HEK293 (cell line): ENCODE results near the gene CA5A.
A peak's percentile ranks its signal among the peaks of the same experiment; 100 is the strongest.

Experiments
- CTCF ChIA-PET: fragments of 350-600 bp; formaldehyde crosslinking; extraction: SDS; loops from one replicate; lab custom pipeline; 2021; ENCODE audit warnings: antibody characterized with exemption; lab: Yijun Ruan, JAX
- POLR2A ChIA-PET: fragments of 300-600 bp; formaldehyde crosslinking; extraction: SDS; loops from one replicate; lab custom pipeline; 2020; ENCODE audit warnings: antibody characterized with exemption, inconsistent platforms; lab: Yijun Ruan, JAX
- H3K27ac ChIP-seq: fragments of 200-500 bp; sonication (Bioruptor generic); 2 replicates; pipeline ENCODE4 v1.5.1; 2014; ENCODE audit warnings: low read depth, low read length, control low read depth, inconsistent platforms; ENCODE audit errors: extremely low read depth
- H3K36me3 ChIP-seq, 2 experiments: fragments of 200-500 bp in 1 of 2; sonication (Bioruptor generic) in 1 of 2; 1 replicate in 1 of 2; 2 replicates in 1 of 2; pipeline ENCODE4 v1.5.1; 2014 to 2017; ENCODE audit warnings: inconsistent platforms in 2 of 2, low read length in 2 of 2; ENCODE audit not compliant: control insufficient read depth in 2 of 2, insufficient read depth in 1 of 2
- H3K4me1 ChIP-seq: fragments of 200-500 bp; sonication (Bioruptor generic); 2 replicates; pipeline ENCODE4 v1.5.1; 2014; ENCODE audit warnings: mild to moderate bottlenecking, low read length, inconsistent platforms; ENCODE audit not compliant: control insufficient read depth, insufficient read depth
- H3K4me3 ChIP-seq: 2 replicates; pipeline ENCODE4 v1.5.1; 2011; ENCODE audit warnings: low read depth, mild to moderate bottlenecking, control low read depth, low read length, moderate library complexity
- H3K9me3 ChIP-seq: fragments of 200-500 bp; sonication (Bioruptor generic); 2 replicates; pipeline ENCODE4 v1.5.1; 2014; ENCODE audit warnings: low read depth, low read length, inconsistent platforms; ENCODE audit not compliant: control insufficient read depth, insufficient read depth
- KLF17 ChIP-seq: fragments of 450-650 bp; formaldehyde crosslinking; IDR thresholded peaks from 2 replicates; pipeline ENCODE4 v1.5.1; 2016; ENCODE audit warnings: missing biosample characterization, missing genetic modification characterization
- KLF7 ChIP-seq: fragments of 450-650 bp; formaldehyde crosslinking; IDR thresholded peaks from 2 replicates; pipeline ENCODE4 v1.5.1; 2016; ENCODE audit warnings: missing biosample characterization, missing genetic modification characterization, borderline replicate concordance
- OSR2 ChIP-seq: fragments of 450-650 bp; formaldehyde crosslinking; IDR thresholded peaks from 2 replicates; pipeline ENCODE4 v1.5.1; 2016; ENCODE audit warnings: missing biosample characterization, missing genetic modification characterization
- RBAK ChIP-seq: fragments of 450-650 bp; formaldehyde crosslinking; IDR thresholded peaks from 2 replicates; pipeline ENCODE4 v1.5.1; 2016; ENCODE audit warnings: missing biosample characterization, missing genetic modification characterization
- ZBTB17 ChIP-seq: fragments of 450-650 bp; formaldehyde crosslinking; IDR thresholded peaks from 2 replicates; pipeline ENCODE4 v1.5.1; 2016; ENCODE audit warnings: missing biosample characterization, missing genetic modification characterization
- ZBTB20 ChIP-seq: fragments of 450-650 bp; formaldehyde crosslinking; IDR thresholded peaks from 2 replicates; pipeline ENCODE4 v1.5.1; 2016; ENCODE audit warnings: missing biosample characterization, missing genetic modification characterization
- ZIC2 ChIP-seq: fragments of 450-650 bp; formaldehyde crosslinking; IDR thresholded peaks from 2 replicates; pipeline ENCODE4 v1.5.1; 2016; ENCODE audit warnings: missing biosample characterization, missing genetic modification characterization
- ZNF16 ChIP-seq: fragments of 450-650 bp; formaldehyde crosslinking; IDR thresholded peaks from 2 replicates; pipeline ENCODE4 v1.5.1; 2016; ENCODE audit warnings: low read depth, missing biosample characterization, missing genetic modification characterization
- ZNF18 ChIP-seq: fragments of 450-650 bp; formaldehyde crosslinking; IDR thresholded peaks from 2 replicates; pipeline ENCODE4 v1.5.1; 2016; ENCODE audit warnings: missing biosample characterization, missing genetic modification characterization
- ZNF2 ChIP-seq: fragments of 450-650 bp; formaldehyde crosslinking; IDR thresholded peaks from 2 replicates; pipeline ENCODE4 v1.5.1; 2016; ENCODE audit warnings: missing biosample characterization, missing genetic modification characterization
- ZNF211 ChIP-seq: fragments of 450-650 bp; formaldehyde crosslinking; IDR thresholded peaks from 2 replicates; pipeline ENCODE4 v1.5.1; 2016; ENCODE audit warnings: low read depth, missing biosample characterization, missing genetic modification characterization
- ZNF221 ChIP-seq: fragments of 450-650 bp; formaldehyde crosslinking; IDR thresholded peaks from 2 replicates; pipeline ENCODE4 v1.5.1; 2017; ENCODE audit warnings: missing biosample characterization, missing genetic modification characterization, borderline replicate concordance
- ZNF266 ChIP-seq: fragments of 450-650 bp; formaldehyde crosslinking; IDR thresholded peaks from 2 replicates; pipeline ENCODE4 v1.5.1; 2016; ENCODE audit warnings: missing biosample characterization, missing genetic modification characterization, low read depth
- ZNF488 ChIP-seq: fragments of 450-650 bp; formaldehyde crosslinking; IDR thresholded peaks from 2 replicates; pipeline ENCODE4 v1.5.1; 2016; ENCODE audit warnings: missing biosample characterization, missing genetic modification characterization
- ZNF530 ChIP-seq: fragments of 450-650 bp; formaldehyde crosslinking; IDR thresholded peaks from 2 replicates; pipeline ENCODE4 v1.5.1; 2016; ENCODE audit warnings: low read depth, missing biosample characterization, missing genetic modification characterization
- ZNF600 ChIP-seq: fragments of 450-650 bp; formaldehyde crosslinking; IDR thresholded peaks from 2 replicates; pipeline ENCODE4 v1.5.1; 2016; ENCODE audit warnings: missing biosample characterization, missing genetic modification characterization
- TF ChIP-seq, protein P1 (sequence below): fragments of 450-650 bp; formaldehyde crosslinking; IDR thresholded peaks from 2 replicates; pipeline ENCODE4 v1.5.1; 2016; ENCODE audit warnings: missing biosample characterization, missing genetic modification characterization
- TF ChIP-seq, protein P2 (sequence below): fragments of 450-650 bp; formaldehyde crosslinking; IDR thresholded peaks from 2 replicates; pipeline ENCODE4 v1.5.1; 2016; ENCODE audit warnings: missing biosample characterization, missing genetic modification characterization
- TF ChIP-seq, protein P3 (sequence below): fragments of 450-650 bp; formaldehyde crosslinking; IDR thresholded peaks from 2 replicates; pipeline ENCODE4 v1.5.1; 2016; ENCODE audit warnings: missing biosample characterization, missing genetic modification characterization, borderline replicate concordance
- TF ChIP-seq, protein P4 (sequence below): sonication (generic); formaldehyde crosslinking; IDR thresholded peaks from 2 replicates; pipeline ENCODE4 v1.8.1; 2022; ENCODE audit warnings: mild to moderate bottlenecking, moderate library complexity, missing genetic modification reagents

Gene CA5A

GRCh38 chr16:87950765-87951551 is 14.6 kb upstream of the CA5A start, which contains the start of gene BANP:
Gene BANP (plus strand): TSS chr16:87951434. CDS start chr16:87975116, 23,682 bp downstream.
- Histone ChIP-seq H3K4me3 (peak within 1 kb of the TSS; percentile 82), H3K9me3 (no peaks in the 10 kb centered on the region), H3K36me3 (peaks cover 4 to 31% of the 10 kb centered on the region in 2 experiments; a peak in 2 of 3 replicates), H3K27ac (peak within 1 kb of the TSS; percentile 85), H3K4me1 (peaks cover 10% of the 10 kb centered on the region; the same call in 1 of the 2 replicates)
- POLR2A ChIA-PET: interaction anchor here (0.5 to 1.5 kb wide), 9 partner anchors 9 to 1922 kb away, joined by 3 to 7 read pairs (median 4); partner anchors contain the start of genes FBXO31, KLHDC4, TCF25 and ZC3H18
- CTCF ChIA-PET: interaction anchor here (1.4 kb wide), 1 partner anchor 172 kb away, joined by 6 read pairs; no protein-coding TSS in a partner anchor
- TF ChIP-seq ZNF18 (tag by site-specific recombination) (0 out of 2 replicates have a peak, but pooled peaks have one; percentile 29), ZNF600 (no peak), ZNF221 (tag by site-specific recombination) (no peak), ZNF211 (tag by site-specific recombination) (no peak), ZNF530 (tag by site-specific recombination) (no peak), KLF17 (tag by site-specific recombination) (peak; percentile 70), ZBTB20 (peak; percentile 69; the same call in 1 of the 2 replicates), KLF7 (tag by site-specific recombination) (no peak), ZNF266 (tag by site-specific recombination) (no peak), OSR2 (tag by site-specific recombination) (no peak), ZNF16 (tag by site-specific recombination) (no peak), ZNF488 (tag by site-specific recombination) (no peak), RBAK (no peak), ZBTB17 (peak; percentile 89), ZNF2 (peak; percentile 78; the same call in 1 of the 2 replicates), ZIC2 (tag by site-specific recombination) (peak; percentile 44; the same call in 1 of the 2 replicates)
- TF ChIP-seq, protein P1, sequence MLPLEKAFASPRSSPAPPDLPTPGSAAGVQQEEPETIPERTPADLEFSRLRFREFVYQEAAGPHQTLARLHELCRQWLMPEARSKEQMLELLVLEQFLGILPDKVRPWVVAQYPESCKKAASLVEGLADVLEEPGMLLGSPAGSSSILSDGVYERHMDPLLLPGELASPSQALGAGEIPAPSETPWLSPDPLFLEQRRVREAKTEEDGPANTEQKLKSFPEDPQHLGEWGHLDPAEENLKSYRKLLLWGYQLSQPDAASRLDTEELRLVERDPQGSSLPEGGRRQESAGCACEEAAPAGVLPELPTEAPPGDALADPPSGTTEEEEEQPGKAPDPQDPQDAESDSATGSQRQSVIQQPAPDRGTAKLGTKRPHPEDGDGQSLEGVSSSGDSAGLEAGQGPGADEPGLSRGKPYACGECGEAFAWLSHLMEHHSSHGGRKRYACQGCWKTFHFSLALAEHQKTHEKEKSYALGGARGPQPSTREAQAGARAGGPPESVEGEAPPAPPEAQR (tag by site-specific recombination): peak; percentile 75; the same call in 1 of the 2 replicates
- TF ChIP-seq, protein P2, sequence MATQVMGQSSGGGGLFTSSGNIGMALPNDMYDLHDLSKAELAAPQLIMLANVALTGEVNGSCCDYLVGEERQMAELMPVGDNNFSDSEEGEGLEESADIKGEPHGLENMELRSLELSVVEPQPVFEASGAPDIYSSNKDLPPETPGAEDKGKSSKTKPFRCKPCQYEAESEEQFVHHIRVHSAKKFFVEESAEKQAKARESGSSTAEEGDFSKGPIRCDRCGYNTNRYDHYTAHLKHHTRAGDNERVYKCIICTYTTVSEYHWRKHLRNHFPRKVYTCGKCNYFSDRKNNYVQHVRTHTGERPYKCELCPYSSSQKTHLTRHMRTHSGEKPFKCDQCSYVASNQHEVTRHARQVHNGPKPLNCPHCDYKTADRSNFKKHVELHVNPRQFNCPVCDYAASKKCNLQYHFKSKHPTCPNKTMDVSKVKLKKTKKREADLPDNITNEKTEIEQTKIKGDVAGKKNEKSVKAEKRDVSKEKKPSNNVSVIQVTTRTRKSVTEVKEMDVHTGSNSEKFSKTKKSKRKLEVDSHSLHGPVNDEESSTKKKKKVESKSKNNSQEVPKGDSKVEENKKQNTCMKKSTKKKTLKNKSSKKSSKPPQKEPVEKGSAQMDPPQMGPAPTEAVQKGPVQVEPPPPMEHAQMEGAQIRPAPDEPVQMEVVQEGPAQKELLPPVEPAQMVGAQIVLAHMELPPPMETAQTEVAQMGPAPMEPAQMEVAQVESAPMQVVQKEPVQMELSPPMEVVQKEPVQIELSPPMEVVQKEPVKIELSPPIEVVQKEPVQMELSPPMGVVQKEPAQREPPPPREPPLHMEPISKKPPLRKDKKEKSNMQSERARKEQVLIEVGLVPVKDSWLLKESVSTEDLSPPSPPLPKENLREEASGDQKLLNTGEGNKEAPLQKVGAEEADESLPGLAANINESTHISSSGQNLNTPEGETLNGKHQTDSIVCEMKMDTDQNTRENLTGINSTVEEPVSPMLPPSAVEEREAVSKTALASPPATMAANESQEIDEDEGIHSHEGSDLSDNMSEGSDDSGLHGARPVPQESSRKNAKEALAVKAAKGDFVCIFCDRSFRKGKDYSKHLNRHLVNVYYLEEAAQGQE (tag by site-specific recombination): no peak
- TF ChIP-seq, protein P3, sequence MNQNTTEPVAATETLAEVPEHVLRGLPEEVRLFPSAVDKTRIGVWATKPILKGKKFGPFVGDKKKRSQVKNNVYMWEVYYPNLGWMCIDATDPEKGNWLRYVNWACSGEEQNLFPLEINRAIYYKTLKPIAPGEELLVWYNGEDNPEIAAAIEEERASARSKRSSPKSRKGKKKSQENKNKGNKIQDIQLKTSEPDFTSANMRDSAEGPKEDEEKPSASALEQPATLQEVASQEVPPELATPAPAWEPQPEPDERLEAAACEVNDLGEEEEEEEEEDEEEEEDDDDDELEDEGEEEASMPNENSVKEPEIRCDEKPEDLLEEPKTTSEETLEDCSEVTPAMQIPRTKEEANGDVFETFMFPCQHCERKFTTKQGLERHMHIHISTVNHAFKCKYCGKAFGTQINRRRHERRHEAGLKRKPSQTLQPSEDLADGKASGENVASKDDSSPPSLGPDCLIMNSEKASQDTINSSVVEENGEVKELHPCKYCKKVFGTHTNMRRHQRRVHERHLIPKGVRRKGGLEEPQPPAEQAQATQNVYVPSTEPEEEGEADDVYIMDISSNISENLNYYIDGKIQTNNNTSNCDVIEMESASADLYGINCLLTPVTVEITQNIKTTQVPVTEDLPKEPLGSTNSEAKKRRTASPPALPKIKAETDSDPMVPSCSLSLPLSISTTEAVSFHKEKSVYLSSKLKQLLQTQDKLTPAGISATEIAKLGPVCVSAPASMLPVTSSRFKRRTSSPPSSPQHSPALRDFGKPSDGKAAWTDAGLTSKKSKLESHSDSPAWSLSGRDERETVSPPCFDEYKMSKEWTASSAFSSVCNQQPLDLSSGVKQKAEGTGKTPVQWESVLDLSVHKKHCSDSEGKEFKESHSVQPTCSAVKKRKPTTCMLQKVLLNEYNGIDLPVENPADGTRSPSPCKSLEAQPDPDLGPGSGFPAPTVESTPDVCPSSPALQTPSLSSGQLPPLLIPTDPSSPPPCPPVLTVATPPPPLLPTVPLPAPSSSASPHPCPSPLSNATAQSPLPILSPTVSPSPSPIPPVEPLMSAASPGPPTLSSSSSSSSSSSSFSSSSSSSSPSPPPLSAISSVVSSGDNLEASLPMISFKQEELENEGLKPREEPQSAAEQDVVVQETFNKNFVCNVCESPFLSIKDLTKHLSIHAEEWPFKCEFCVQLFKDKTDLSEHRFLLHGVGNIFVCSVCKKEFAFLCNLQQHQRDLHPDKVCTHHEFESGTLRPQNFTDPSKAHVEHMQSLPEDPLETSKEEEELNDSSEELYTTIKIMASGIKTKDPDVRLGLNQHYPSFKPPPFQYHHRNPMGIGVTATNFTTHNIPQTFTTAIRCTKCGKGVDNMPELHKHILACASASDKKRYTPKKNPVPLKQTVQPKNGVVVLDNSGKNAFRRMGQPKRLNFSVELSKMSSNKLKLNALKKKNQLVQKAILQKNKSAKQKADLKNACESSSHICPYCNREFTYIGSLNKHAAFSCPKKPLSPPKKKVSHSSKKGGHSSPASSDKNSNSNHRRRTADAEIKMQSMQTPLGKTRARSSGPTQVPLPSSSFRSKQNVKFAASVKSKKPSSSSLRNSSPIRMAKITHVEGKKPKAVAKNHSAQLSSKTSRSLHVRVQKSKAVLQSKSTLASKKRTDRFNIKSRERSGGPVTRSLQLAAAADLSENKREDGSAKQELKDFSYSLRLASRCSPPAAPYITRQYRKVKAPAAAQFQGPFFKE: no peak
- TF ChIP-seq, protein P4, sequence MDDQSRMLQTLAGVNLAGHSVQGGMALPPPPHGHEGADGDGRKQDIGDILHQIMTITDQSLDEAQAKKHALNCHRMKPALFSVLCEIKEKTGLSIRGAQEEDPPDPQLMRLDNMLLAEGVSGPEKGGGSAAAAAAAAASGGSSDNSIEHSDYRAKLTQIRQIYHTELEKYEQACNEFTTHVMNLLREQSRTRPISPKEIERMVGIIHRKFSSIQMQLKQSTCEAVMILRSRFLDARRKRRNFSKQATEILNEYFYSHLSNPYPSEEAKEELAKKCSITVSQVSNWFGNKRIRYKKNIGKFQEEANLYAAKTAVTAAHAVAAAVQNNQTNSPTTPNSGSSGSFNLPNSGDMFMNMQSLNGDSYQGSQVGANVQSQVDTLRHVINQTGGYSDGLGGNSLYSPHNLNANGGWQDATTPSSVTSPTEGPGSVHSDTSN (CRISPR knock-in tag): no peak
